Stimulated activated CD8-positive, alpha-beta memory T cell treated with anti-CD3 and anti-CD28 coated beads, Interleukin-12 subunit alpha, Interleukin-12 subunit beta, amount 100 ng/mL, for 1 hour (primary cell): ENCODE measurements around the gene DYNC1LI1.

Experiments
- DNase-seq: peaks from one replicate; pipeline ENCODE4 v3.0.0-alpha.2; 2020; ENCODE audit warnings: low read depth

DYNC1LI1 gene

GRCh38 chr3:32492684-32493436, 77.8 kb downstream of the DYNC1LI1 start:
- DNase-seq: no peak

DNA sequence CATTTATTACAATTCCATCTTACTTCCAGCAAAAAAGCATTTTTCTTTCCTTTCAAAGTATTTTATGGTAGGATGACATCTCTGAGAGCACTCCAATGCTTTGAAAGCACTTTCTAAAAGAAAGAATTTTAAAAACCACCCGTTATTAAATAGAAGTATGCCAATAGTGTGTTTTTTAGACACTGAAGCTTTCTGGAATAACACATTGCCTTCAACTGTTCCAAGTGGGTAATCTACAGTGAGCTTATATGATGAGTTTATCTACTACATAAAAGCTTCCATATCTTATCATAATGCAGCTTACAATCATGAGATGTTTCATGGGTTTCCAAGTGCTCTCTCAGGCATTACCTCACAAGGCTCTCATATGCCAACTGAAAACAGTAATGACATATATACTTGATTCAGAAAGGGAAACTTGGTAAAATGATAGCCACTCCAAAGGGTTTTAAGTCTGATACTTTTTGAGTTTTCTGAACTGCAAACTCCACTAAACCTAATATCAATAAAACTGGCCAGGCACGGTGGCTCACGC, 82.1 kb downstream of the DYNC1LI1 start:
- DNase-seq: no peak

DNA sequence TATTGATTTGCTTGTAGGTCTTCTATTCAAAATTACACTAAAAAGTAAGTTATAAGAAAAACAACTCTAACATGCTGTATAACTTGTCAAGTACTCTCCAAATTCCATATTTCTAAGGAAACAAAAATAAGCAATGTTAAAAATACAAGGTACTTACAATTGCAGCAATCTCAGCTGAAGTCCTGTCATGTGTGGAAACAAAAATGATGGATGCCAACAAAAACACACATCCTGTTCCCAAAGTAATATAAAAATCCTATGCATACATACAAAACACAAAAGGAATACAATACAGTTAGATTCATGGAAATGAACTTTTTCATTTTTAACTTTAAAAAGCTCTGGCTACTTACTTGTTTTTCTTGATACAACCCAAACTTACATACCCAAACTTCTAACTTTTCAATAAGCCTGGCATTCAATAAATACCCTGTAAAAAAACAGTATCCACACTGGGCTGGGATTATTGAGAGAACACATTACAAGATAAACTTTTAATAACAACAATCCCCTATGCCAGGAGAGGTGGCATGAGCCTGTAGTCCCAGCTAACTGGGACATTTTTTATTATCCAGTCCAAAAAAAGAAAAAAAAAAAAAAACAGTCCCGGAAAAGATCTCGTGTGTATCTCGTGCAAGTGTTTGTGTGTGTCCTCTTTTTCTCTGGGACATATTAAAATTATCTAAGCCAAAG, 82.7 kb downstream of the DYNC1LI1 start:
- no peak for DNase-seq

- DNase-seq: no peak
Measured at GRCh38 chr3:32484436-32484835, 86.2 kb downstream of the DYNC1LI1 start.

GRCh38 chr3:32483772-32484171, 86.9 kb downstream of the DYNC1LI1 start:
- no peak for DNase-seq

DNA sequence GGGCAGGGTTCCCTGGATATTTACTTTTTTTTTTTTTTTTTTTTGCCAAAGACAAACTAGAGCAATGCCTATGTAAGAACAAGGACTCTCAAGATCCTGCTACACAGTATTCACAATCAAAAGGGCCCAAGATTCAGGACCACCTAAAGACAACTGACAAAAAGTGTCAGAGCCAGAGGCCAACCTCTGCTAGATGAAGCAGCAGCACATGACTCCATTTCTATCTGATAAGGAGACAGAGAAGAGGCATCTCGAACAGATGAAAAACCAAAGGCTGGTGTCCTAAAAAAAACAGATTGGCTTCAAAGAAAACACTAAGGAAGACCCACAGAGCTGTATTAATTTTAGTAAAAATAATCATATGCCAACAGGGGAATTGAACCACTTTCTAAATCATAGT, 88.0 kb downstream of the DYNC1LI1 start:
- no peak for DNase-seq

GRCh38 chr3:32481791-32482631, 88.6 kb downstream of the DYNC1LI1 start:
- DNase-seq: no peak

- no peak for DNase-seq
Measured at GRCh38 chr3:32480604-32481003, 90.1 kb downstream of the DYNC1LI1 start.
